ENCODE measurements around the gene RPTOR.

DNA sequence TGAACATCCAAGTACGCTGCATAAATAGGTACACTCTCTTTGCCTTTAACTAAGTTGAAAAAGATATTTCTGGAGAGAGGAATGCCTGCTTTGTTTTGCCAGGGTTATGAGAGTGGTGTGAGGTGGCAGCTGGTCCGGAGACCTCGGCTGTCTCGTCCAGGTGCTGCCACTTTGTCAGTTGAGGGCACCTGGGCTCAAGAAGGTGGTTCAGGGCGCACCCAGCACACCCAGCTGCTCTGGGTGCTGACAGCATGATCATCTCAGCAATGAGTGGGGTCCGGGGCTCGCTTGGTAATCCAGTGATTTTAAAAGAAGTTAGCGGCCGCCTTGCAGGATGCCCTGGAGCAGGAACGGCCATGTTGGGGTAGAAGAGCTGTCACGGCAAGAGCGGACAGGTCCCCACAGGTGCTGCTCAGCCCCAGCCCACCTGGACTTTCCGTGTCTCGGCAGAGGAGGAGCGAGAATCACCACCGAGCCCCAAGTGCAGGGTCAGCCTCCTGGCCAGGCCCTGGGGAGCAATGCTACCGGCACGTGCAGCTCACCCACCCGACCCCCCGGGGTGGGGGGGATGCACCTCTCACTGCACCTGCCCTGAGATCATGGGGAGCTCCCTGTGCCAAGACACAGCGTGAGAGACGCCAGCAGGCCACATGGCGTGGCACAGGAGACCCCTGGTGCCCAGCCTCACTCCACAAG is 379.6 kb downstream of the RPTOR start:
- no peak for TF ChIP-seq GATA3 (IDR thresholded peaks at IDR 0.05; ENCODE audit: low read depth, low read length)
- no peak for TF ChIP-seq GATA2 (IDR thresholded peaks at IDR 0.05; ENCODE audit: low read depth, low read length)
